ENCODE results near the gene HIF1A.

DNA sequence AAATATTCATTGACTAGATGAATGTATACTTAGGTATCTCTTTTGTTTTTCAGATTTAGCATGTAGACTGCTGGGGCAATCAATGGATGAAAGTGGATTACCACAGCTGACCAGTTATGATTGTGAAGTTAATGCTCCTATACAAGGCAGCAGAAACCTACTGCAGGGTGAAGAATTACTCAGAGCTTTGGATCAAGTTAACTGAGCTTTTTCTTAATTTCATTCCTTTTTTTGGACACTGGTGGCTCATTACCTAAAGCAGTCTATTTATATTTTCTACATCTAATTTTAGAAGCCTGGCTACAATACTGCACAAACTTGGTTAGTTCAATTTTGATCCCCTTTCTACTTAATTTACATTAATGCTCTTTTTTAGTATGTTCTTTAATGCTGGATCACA lies 51.6 kb downstream of the HIF1A start:
- TF ChIP-seq, protein P1, sequence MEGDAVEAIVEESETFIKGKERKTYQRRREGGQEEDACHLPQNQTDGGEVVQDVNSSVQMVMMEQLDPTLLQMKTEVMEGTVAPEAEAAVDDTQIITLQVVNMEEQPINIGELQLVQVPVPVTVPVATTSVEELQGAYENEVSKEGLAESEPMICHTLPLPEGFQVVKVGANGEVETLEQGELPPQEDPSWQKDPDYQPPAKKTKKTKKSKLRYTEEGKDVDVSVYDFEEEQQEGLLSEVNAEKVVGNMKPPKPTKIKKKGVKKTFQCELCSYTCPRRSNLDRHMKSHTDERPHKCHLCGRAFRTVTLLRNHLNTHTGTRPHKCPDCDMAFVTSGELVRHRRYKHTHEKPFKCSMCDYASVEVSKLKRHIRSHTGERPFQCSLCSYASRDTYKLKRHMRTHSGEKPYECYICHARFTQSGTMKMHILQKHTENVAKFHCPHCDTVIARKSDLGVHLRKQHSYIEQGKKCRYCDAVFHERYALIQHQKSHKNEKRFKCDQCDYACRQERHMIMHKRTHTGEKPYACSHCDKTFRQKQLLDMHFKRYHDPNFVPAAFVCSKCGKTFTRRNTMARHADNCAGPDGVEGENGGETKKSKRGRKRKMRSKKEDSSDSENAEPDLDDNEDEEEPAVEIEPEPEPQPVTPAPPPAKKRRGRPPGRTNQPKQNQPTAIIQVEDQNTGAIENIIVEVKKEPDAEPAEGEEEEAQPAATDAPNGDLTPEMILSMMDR (IDR thresholded peaks at IDR 0.05; ENCODE audit: extremely low read depth in 1 of 2, insufficient read depth in 1 of 2, low read depth in 1 of 2, low read length in 2 of 2) = no peak
- TF ChIP-seq, protein P2, sequence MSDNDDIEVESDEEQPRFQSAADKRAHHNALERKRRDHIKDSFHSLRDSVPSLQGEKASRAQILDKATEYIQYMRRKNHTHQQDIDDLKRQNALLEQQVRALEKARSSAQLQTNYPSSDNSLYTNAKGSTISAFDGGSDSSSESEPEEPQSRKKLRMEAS (IDR thresholded peaks at IDR 0.05; ENCODE audit: insufficient read depth, insufficient read length) = no peak
- TF ChIP-seq POLR2A (IDR thresholded peaks at IDR 0.05; ENCODE audit: low read depth, low read length) = no peak
- no peak for TF ChIP-seq MYC (IDR thresholded peaks at IDR 0.05; ENCODE audit: low read depth, low read length)
- no peak for TF ChIP-seq EZH2 (IDR thresholded peaks at IDR 0.05; ENCODE audit: borderline replicate concordance, low read depth, low read length, severe bottlenecking)
